Mucosa of rectum (tissue), 2 donors: ENCODE data around the gene FAM168A.

ENCODE experiments used
- H3K27ac ChIP-seq, 2 donors: one replicate each; pipeline ENCODE4 v1.7.0; 2013; ENCODE audit warnings: inconsistent platforms in 2 of 2, low read depth in 2 of 2, low read length in 2 of 2
- H3K27me3 ChIP-seq, 2 donors: one replicate each; pipeline ENCODE4 v1.7.0; 2013; ENCODE audit warnings: low read length in 2 of 2; ENCODE audit not compliant: control insufficient read depth in 2 of 2, insufficient read depth in 2 of 2
- H3K36me3 ChIP-seq, 2 donors: one replicate each; pipeline ENCODE4 v1.7.0; 2013; ENCODE audit warnings: low read length in 2 of 2; ENCODE audit not compliant: control insufficient read depth in 2 of 2, insufficient read depth in 2 of 2
- H3K4me1 ChIP-seq, 2 donors: one replicate each; pipeline ENCODE4 v1.7.0; 2013; ENCODE audit warnings: low read length in 2 of 2, mild to moderate bottlenecking in 1 of 2; ENCODE audit not compliant: control insufficient read depth in 2 of 2, insufficient read depth in 2 of 2
- H3K4me3 ChIP-seq, 2 donors: one replicate each; pipeline ENCODE4 v1.7.0; 2013; ENCODE audit warnings: low read length in 2 of 2
- H3K9ac ChIP-seq, 2 donors: one replicate each; pipeline ENCODE4 v1.7.0; 2013; ENCODE audit warnings: low read length in 2 of 2, low read depth in 1 of 2, mild to moderate bottlenecking in 1 of 2
- H3K9me3 ChIP-seq, 2 donors: one replicate each; pipeline ENCODE4 v1.7.0; 2013; ENCODE audit warnings: low read length in 2 of 2; ENCODE audit not compliant: control insufficient read depth in 2 of 2
- donor health status: healthy.
- donor health status: Normal muscosa, but diverticular disease.

Gene FAM168A

GRCh38 chr11:73538381-73538872, 59.5 kb downstream of the FAM168A start:
- Histone ChIP-seq H3K4me1 (peaks cover 0 to 2% of the 10 kb centered on the region in 2 donors), H3K9ac (peak overlapping the region in 1 of 2 donors; percentile 5), H3K27me3 (no peaks in the 10 kb centered on the region), H3K36me3 (no peaks in the 10 kb centered on the region), H3K9me3 (no peaks in the 10 kb centered on the region), H3K4me3 (no peak overlapping the region), H3K27ac (no peak overlapping the region)

- H3K4me3 ChIP-seq: no peak overlapping the region
Measured at GRCh38 chr11:73537969-73538368, 59.9 kb downstream of the FAM168A start.

GRCh38 chr11:73536961-73537360, 61.0 kb downstream of the FAM168A start:
- Histone ChIP-seq H3K4me1 (peaks cover 0 to 2% of the 10 kb centered on the region in 2 donors), H3K9me3 (no peaks in the 10 kb centered on the region), H3K36me3 (no peaks in the 10 kb centered on the region), H3K27ac (no peak overlapping the region), H3K27me3 (no peaks in the 10 kb centered on the region), H3K9ac (no peak overlapping the region), H3K4me3 (no peak overlapping the region)

More at GRCh38 chr11:73537969-73538368, 59.9 kb downstream of the FAM168A start:
- Histone ChIP-seq H3K36me3 (no peaks in the 10 kb centered on the region), H3K4me1 (peaks cover 0 to 2% of the 10 kb centered on the region in 2 donors), H3K27me3 (no peaks in the 10 kb centered on the region), H3K9ac (no peak overlapping the region), H3K9me3 (no peaks in the 10 kb centered on the region), H3K27ac (no peak overlapping the region)

- no peak overlapping the region for H3K9ac ChIP-seq
- H3K4me3 ChIP-seq: no peak overlapping the region
- H3K27ac ChIP-seq: no peak overlapping the region
- H3K9me3 ChIP-seq: no peaks in the 10 kb centered on the region
- H3K27me3 ChIP-seq: no peaks in the 10 kb centered on the region
- peaks cover 2 to 3% of the 10 kb centered on the region in 2 donors for H3K4me1 ChIP-seq
- no peaks in the 10 kb centered on the region for H3K36me3 ChIP-seq
Measured at GRCh38 chr11:73532310-73532709, 65.6 kb downstream of the FAM168A start.

GRCh38 chr11:73531386-73531785, 66.5 kb downstream of the FAM168A start:
- H3K9ac ChIP-seq: no peak overlapping the region
- H3K4me3 ChIP-seq: no peak overlapping the region
- H3K9me3 ChIP-seq: no peaks in the 10 kb centered on the region
- H3K36me3 ChIP-seq: no peaks in the 10 kb centered on the region
- no peaks in the 10 kb centered on the region for H3K27me3 ChIP-seq
- no peak overlapping the region for H3K27ac ChIP-seq
- peaks cover 2 to 3% of the 10 kb centered on the region in 2 donors for H3K4me1 ChIP-seq

- Histone ChIP-seq H3K4me1 (peaks cover 2 to 3% of the 10 kb centered on the region in 2 donors), H3K27me3 (no peaks in the 10 kb centered on the region), H3K4me3 (no peak overlapping the region), H3K9me3 (no peaks in the 10 kb centered on the region), H3K9ac (no peak overlapping the region), H3K27ac (no peak overlapping the region), H3K36me3 (no peaks in the 10 kb centered on the region)
Measured at GRCh38 chr11:73530109-73530508, 67.8 kb downstream of the FAM168A start.

- Histone ChIP-seq H3K27me3 (no peaks in the 10 kb centered on the region), H3K4me1 (peaks cover 2 to 3% of the 10 kb centered on the region in 2 donors), H3K27ac (no peak overlapping the region), H3K9ac (no peak overlapping the region), H3K36me3 (no peaks in the 10 kb centered on the region), H3K9me3 (no peaks in the 10 kb centered on the region), H3K4me3 (no peak overlapping the region)
Measured at GRCh38 chr11:73529204-73529530, 68.7 kb downstream of the FAM168A start.

- H3K9ac ChIP-seq: peak overlapping the region in 1 of 2 donors; percentile 38
Measured at GRCh38 chr11:73528483-73529203, 69.3 kb downstream of the FAM168A start.

GRCh38 chr11:73528013-73528412, 69.9 kb downstream of the FAM168A start:
- H3K36me3 ChIP-seq: no peaks in the 10 kb centered on the region
- H3K9me3 ChIP-seq: no peaks in the 10 kb centered on the region
- no peak overlapping the region for H3K9ac ChIP-seq
- no peaks in the 10 kb centered on the region for H3K27me3 ChIP-seq
- no peak overlapping the region for H3K27ac ChIP-seq
- H3K4me1 ChIP-seq: peaks cover 2 to 3% of the 10 kb centered on the region in 2 donors
- H3K4me3 ChIP-seq: no peak overlapping the region

More at GRCh38 chr11:73528483-73529203, 69.3 kb downstream of the FAM168A start:
- Histone ChIP-seq H3K9me3 (no peaks in the 10 kb centered on the region), H3K4me1 (peaks cover 2 to 3% of the 10 kb centered on the region in 2 donors), H3K27me3 (no peaks in the 10 kb centered on the region), H3K36me3 (no peaks in the 10 kb centered on the region), H3K27ac (peak overlapping the region in 1 of 2 donors; percentile 39), H3K4me3 (peak overlapping the region; percentile 59 to 62)

GRCh38 chr11:73525611-73526010, 72.3 kb downstream of the FAM168A start:
- no peaks in the 10 kb centered on the region for H3K36me3 ChIP-seq
- no peak overlapping the region for H3K27ac ChIP-seq
- no peak overlapping the region for H3K9ac ChIP-seq
- H3K9me3 ChIP-seq: no peaks in the 10 kb centered on the region
- H3K4me3 ChIP-seq: no peak overlapping the region
- H3K4me1 ChIP-seq: peaks cover 0 to 2% of the 10 kb centered on the region in 2 donors
- H3K27me3 ChIP-seq: no peaks in the 10 kb centered on the region
